Measurements from ENCODE around the gene PNMA8C.
A peak's percentile ranks its signal among the peaks of the same experiment; 100 is the strongest.
"Not testable (repeated sequence)": the region's sequence is repeated elsewhere in the genome, so short reads cannot be mapped to it uniquely, and the experiment has no call there.

The PNMA8C gene

DNA sequence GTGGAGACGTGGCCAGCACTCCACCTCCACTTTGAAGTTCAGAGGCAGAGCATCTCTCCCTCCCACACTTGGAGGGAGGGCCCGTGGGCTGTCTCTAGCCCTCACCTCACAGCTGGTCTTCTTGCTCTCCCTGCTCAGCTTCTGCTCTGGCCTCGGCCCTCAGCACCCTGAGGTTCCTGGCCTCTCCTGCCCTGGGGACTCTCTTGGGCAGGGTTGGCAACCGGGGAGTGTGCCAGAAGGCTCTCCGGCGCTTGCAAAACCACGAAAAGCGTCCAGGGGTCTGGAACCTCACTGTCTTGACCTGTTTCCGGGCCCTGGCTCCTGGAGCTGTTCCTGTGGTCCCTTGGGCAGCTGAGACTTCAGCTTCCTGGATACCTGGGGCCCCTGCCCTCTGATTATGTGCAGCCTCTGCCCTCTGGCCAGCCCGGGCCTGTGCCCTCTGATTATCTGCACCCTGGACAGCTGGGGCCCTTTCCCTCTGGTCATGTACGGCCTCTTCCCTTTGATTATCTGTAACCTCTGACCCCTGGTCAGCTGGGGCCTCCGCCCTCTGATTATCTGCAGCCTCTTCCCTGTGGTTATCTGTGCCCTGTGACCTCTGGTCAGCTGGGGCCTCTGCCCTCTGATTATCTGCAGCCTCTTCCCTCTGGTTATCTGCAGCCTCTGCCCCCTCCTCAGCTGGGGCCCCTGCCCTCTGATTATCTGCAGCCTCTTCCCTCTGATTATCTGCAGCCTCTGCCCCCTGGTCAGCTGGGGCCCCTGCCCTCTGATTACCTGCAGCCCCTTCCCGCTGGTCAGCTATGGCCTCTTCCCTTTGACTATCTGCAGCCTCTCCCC is 17.4 kb downstream of the PNMA8C start:
- DNase-seq (ENCODE audit: low read depth) = no peak

GRCh38 chr19:46410205-46411087 is 18.3 kb downstream of the PNMA8C start:
- no peak for DNase-seq (ENCODE audit: low read depth)

- no peak for DNase-seq (ENCODE audit: low read depth)
These were observed 19.5 kb downstream of the PNMA8C start for GRCh38 chr19:46409191-46409590.

GRCh38 chr19:46408664-46409039 is 20.1 kb downstream of the PNMA8C start:
- DNase-seq (ENCODE audit: low read depth) = no peak

DNA sequence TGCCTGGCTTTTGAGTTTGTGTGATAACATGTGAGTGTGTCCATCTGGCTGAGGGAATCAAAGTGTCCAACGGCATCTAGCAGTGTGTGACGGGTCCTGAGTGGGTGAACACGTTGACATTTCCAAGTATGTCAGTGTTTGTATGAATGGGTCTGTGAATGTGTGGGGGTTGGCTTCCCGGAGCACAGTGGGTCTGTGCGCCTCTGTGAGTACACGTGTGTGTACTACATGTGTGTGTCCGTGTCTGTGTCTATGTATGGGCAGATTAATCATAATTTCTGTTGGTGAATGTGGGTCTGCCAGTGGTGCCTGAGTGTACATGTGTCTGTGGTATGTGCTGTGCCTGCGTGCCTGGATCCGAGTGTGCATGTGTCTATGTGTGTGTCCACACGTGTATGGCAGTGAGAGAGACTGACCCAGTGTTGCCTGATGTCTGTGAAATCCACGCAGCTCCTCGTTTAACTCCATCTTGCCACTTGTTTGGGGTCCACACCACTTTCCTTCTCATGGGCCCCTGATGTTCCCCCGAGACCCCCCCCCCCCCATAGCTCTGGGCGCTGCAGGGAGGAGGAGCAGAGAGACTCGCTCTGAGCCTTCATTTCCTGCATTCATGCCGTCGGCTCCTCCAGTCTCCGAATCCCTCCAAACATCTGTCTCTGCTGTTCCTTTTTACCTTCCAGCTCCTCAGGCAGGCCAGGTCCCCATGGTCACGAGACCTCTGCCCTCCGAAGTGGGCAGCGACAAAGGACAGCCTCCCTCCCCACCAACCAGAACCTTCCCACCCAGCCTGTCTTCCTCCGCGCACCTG is 20.7 kb downstream of the PNMA8C start:
- no peak for DNase-seq (ENCODE audit: low read depth)

GRCh38 chr19:46406976-46407375 is 21.8 kb downstream of the PNMA8C start:
- DNase-seq (ENCODE audit: low read depth) = no peak

- no peak for DNase-seq (ENCODE audit: low read depth)
These were observed 23.8 kb downstream of the PNMA8C start for GRCh38 chr19:46404753-46405468.

- DNase-seq (ENCODE audit: low read depth) = no peak
These were observed 24.5 kb downstream of the PNMA8C start for GRCh38 chr19:46404055-46404752.

DNA sequence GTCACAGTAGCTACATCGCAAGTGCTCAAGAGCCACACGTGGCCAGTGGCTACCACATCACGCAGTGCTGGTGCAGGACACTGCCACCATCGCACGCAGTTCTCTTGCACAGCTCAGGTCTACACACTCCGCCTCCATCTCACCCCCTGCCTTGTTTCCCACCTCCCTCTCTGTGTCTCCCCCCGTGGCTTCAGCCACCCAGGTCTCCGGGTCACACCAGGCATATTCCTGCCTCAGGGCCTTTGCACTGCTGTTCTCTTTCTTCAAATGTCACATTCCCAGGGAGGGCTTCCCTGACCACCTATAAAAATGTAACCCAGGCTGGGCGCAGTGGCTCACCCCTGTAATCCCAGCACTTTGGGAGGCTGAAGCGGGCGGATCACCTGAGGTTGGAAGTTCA is 26.0 kb downstream of the PNMA8C start:
- DNase-seq (ENCODE audit: low read depth) = no peak

- DNase-seq (ENCODE audit: low read depth) = not testable (repeated sequence)
These were observed 30.8 kb downstream of the PNMA8C start for GRCh38 chr19:46397801-46398479.

DNA sequence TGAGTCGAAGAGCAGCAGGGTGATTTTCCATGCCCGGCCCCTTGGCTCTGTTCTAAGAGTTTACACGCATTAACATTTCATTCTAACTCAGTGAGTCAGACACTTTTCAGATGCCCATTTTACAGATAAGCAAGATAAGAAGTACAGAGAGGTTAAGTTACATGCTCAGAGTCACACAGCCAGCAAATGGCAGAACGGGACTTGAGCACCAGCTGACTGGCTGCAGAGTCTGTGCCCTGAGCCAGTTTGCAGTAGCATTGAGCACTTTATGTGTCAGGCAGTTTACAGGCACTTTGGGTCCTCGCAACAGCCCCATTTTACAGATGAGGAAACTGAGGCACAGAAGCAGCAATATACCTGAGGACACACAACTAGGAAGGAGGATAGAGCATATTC is 34.3 kb downstream of the PNMA8C start:
- no peak for DNase-seq (ENCODE audit: low read depth)

- DNase-seq (ENCODE audit: low read depth) = no peak
These were observed 35.0 kb downstream of the PNMA8C start for GRCh38 chr19:46393456-46394401.

- no peak for DNase-seq (ENCODE audit: low read depth)
These were observed 35.9 kb downstream of the PNMA8C start for GRCh38 chr19:46392837-46393236.

- peak; percentile 53 for DNase-seq (ENCODE audit: low read depth)
These were observed 36.4 kb downstream of the PNMA8C start for GRCh38 chr19:46392252-46392801.

DNA sequence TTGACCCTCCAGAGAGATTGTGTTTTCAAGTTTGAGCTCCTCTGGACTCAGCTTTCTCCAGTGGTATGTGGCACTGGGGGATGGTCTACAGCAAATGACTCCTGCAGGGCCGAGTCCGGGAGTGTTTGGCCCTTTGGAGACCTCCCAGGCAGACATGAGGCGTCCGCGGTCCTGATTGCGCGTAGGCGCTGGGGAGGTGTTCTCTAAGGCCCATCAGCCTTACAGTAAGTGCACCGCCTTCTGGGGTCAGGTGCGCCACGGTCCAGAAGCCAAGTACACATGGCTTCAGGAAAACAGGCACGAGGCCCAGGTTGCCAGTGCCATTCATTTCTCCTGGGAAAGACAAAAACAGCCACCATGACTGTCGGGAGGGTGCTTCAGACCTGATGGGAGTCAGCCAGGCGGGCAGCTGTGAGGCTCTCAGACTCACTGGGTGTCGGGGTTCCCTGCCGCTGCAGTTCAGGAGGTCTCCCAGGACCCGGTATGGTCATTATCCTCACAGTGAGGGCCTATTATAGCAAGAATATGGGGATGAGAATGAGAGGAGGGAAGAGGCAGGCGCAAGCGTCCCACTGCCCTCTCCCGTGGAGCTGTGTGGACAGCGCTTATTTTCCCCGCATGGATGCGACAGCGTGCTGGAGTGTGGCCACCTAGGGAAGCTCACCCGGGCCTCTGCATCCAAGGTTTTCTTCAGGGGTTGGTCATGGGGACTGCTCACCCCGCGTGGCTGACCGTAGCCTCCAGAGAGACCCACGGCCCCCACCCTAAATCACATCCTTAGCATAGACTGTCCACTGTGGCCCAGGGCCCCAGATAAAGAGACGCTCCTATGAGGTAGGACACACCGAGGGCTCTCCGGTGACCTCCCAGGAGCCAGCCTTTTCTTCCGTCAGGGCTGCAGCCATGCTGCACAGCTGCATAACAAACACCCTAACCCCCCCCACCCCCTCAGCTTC is 37.2 kb downstream of the PNMA8C start:
- no peak for DNase-seq (ENCODE audit: low read depth)

DNA sequence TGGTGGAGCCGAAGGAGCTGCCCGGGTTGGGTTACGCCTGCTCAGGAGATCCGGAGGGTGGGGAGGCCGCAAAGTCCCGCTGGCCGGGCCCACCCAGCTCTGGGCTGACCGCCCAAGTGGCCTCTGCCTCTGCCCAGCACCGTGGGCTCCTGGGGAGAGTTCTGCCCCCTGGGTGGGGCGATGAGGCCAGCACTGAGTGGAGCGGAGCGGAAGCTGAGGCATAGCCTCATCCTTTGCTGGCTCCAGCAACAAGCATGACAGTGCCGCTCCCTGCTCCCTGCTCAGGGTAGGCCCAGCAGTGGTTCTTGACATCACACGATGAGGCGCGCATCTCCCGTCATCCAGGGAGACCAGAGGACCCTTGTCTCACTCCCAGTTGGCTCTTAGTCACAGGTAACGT is 37.9 kb downstream of the PNMA8C start:
- no peak for DNase-seq (ENCODE audit: low read depth)

- no peak for DNase-seq (ENCODE audit: low read depth)
These were observed 38.4 kb downstream of the PNMA8C start for GRCh38 chr19:46390121-46390858.
